Upper lobe of right lung (tissue), 1 donor: ENCODE data around the gene PSME4. TPM values are rescaled to one million over a fixed set of nuclear protein-coding genes. Genes with fewer than 3 reads are reported as not detected.

ENCODE experiments used
- ATAC-seq: fragments of 200-7000 bp; cut with Tn5 transposase; one replicate; pipeline ENCODE4 v1.9.1; 2020; ENCODE audit warnings: mild to moderate bottlenecking, moderate library complexity
- DNase-seq: peaks from one replicate; pipeline ENCODE4 v3.0.0-alpha.2; 2020
- H3K27ac ChIP-seq: fragments of 200-600 bp; one replicate; pipeline ENCODE4 v1.8.0; 2022
- H3K27me3 ChIP-seq: fragments of 200-600 bp; one replicate; pipeline ENCODE4 v1.8.0; 2022; ENCODE audit warnings: mild to moderate bottlenecking
- H3K36me3 ChIP-seq: fragments of 200-600 bp; one replicate; pipeline ENCODE4 v1.8.0; 2022
- H3K4me1 ChIP-seq: fragments of 200-600 bp; one replicate; pipeline ENCODE4 v1.8.0; 2022
- H3K4me3 ChIP-seq: fragments of 200-600 bp; one replicate; pipeline ENCODE4 v1.8.0; 2022; ENCODE audit warnings: mild to moderate bottlenecking
- H3K9me3 ChIP-seq: fragments of 200-600 bp; one replicate; pipeline ENCODE4 v1.8.0; 2022
- intact Hi-C: fragments of 100-400 bp; cut with DNase I; formaldehyde crosslinking; loops from one replicate; pipeline ENCODE4 v1.11.0; 2022
- total RNA-seq: library from RNA; stranded (reverse); fragmentation: NEBNext Ultra II Directional; extraction: Animal tissue kit (Norgen Biotek cat#: 25700); gene quantifications from one replicate; pipeline ENCODE4 v1.2.1, GENCODE V29; 2021
- TF ChIP-seq, protein P1 (sequence below): fragments of 200-600 bp; IDR thresholded peaks from one replicate; pipeline ENCODE4 v1.8.0; 2022; ENCODE audit warnings: antibody characterized with exemption
- donor health status: DM: no; HTN: yes; CAD: no; lungs with severe emphysema.

The PSME4 gene
- total RNA-seq, 1 donor from 2014 or later, result 44.5 TPM

DNA sequence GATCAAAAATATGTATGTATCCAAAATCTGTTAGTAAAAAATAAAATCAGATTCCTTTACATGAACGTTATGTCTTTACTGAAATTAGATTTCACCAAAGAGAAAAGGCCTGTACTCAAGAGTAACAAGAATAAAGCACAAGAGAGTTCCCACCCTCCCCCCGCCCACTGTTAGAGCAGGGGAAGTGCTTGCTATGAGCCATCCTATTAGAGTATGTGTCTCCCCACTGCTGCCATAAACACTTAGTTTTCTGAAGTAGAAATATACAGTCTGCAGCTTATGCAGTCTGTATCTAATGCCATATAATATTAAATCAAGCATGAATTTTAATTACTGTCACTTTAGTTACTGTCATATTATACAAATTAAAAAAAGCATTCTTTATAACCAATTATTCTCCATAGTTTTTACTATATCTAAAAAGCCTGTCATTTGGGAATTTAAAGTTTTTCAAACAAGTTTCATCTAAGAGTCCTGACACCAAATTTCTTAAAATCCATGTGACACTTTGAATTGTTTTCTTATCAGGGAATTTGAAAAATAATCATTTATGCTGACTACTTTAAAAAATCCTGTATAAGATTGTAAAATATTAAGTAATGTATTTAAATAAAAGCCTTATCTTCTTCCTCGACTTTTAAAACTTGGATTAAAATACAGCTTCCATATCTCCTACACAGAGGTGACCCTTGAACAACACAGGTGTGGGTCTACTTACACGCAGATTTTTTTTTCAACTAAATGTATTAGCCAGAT lies 59.2 kb downstream of the PSME4 start:
- Histone ChIP-seq H3K9me3 (no peaks in the 10 kb centered on the region), H3K36me3 (peaks cover 82% of the 10 kb centered on the region), H3K4me1 (no peaks in the 10 kb centered on the region), H3K27me3 (no peaks in the 10 kb centered on the region), H3K27ac (no peak overlapping the region), H3K4me3 (no peak overlapping the region)
- intact Hi-C loops, result no loop called here
- ATAC-seq, result no peak
- DNase-seq, result no peak
- TF ChIP-seq, protein P1, sequence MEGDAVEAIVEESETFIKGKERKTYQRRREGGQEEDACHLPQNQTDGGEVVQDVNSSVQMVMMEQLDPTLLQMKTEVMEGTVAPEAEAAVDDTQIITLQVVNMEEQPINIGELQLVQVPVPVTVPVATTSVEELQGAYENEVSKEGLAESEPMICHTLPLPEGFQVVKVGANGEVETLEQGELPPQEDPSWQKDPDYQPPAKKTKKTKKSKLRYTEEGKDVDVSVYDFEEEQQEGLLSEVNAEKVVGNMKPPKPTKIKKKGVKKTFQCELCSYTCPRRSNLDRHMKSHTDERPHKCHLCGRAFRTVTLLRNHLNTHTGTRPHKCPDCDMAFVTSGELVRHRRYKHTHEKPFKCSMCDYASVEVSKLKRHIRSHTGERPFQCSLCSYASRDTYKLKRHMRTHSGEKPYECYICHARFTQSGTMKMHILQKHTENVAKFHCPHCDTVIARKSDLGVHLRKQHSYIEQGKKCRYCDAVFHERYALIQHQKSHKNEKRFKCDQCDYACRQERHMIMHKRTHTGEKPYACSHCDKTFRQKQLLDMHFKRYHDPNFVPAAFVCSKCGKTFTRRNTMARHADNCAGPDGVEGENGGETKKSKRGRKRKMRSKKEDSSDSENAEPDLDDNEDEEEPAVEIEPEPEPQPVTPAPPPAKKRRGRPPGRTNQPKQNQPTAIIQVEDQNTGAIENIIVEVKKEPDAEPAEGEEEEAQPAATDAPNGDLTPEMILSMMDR, result no peak

GRCh38 chr2:53907582-53907981 lies 63.2 kb downstream of the PSME4 start:
- Histone ChIP-seq H3K27ac (no peak overlapping the region), H3K27me3 (no peaks in the 10 kb centered on the region), H3K4me1 (no peaks in the 10 kb centered on the region), H3K9me3 (no peaks in the 10 kb centered on the region), H3K36me3 (peaks cover 88% of the 10 kb centered on the region), H3K4me3 (no peak overlapping the region)
- ATAC-seq, result no peak
- intact Hi-C loops, result no loop called here
- TF ChIP-seq, protein P1, result no peak
- DNase-seq, result no peak

GRCh38 chr2:53905396-53905795 lies 65.4 kb downstream of the PSME4 start:
- ATAC-seq (no peak), DNase-seq (no peak)
- no peak overlapping the region for H3K27ac ChIP-seq
- TF ChIP-seq, protein P1, result no peak
- no peaks in the 10 kb centered on the region for H3K4me1 ChIP-seq
- peaks cover 100% of the 10 kb centered on the region for H3K36me3 ChIP-seq
- no peaks in the 10 kb centered on the region for H3K27me3 ChIP-seq
- intact Hi-C loops, result no loop called here
- H3K9me3 ChIP-seq, result no peaks in the 10 kb centered on the region
- H3K4me3 ChIP-seq, result no peak overlapping the region

DNA sequence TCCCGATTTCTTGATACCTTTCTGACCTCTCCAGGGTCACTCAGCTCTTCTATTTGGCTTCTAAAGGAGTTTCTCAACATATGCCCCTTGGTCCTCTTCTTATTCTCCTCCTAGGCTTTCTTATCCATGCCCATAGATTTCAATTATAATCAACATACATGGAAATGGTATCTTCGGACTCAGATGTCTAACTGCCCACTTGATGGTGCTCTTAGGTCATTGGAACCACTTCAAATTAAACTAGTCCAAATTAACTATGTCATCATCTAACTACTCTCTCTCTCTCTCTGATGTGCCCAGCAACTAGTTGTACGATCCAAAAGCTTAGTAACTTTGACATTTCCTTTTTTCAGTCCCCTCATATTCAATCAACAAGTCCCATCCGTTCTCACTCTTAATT lies 67.8 kb downstream of the PSME4 start:
- Histone ChIP-seq H3K9me3 (no peaks in the 10 kb centered on the region), H3K36me3 (peaks cover 100% of the 10 kb centered on the region), H3K27me3 (no peaks in the 10 kb centered on the region), H3K4me1 (no peaks in the 10 kb centered on the region), H3K4me3 (no peak overlapping the region), H3K27ac (no peak overlapping the region)
- TF ChIP-seq, protein P1, result no peak
- intact Hi-C loops, result no loop called here
- ATAC-seq (no peak), DNase-seq (no peak)

DNA sequence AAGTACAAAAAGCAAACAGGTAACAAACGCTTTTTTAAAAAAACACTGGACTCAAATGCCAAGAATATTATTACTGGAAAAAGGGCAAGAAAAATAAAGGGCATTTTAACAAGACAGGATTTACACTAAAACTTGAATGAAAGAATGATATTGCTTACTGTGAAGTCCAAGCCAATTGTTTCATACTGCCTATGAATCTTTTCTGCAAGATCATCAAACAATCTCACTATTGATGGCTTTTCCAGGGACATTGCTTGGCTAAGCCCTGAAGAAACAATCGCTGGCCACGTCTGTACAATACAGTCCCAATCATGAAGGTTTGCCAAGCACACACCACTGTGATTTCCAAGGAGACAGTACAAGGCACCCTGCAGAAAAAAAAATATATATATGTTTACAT lies 69.6 kb downstream of the PSME4 start:
- no peaks in the 10 kb centered on the region for H3K4me1 ChIP-seq
- peaks cover 100% of the 10 kb centered on the region for H3K36me3 ChIP-seq
- ATAC-seq, result no peak
- intact Hi-C loops, result no loop called here
- H3K27me3 ChIP-seq, result no peaks in the 10 kb centered on the region
- no peaks in the 10 kb centered on the region for H3K9me3 ChIP-seq
- TF ChIP-seq, protein P1, result no peak
- no peak overlapping the region for H3K4me3 ChIP-seq
- no peak overlapping the region for H3K27ac ChIP-seq
- DNase-seq, result no peak
